ENCODE data around the gene SH3BP5. TPM values are rescaled to one million over a fixed set of nuclear protein-coding genes. Genes with fewer than 3 reads are reported as not detected.
A peak's percentile ranks its signal among the peaks of the same experiment; 100 is the strongest.

SH3BP5 gene
- total RNA-seq, 1 donor from 2014 or later = 6.3 TPM

GRCh38 chr3:15297608-15298350 lies 34.6 kb downstream of the SH3BP5 start:
- no peak for TF ChIP-seq CTCF (IDR thresholded peaks at IDR 0.05; ENCODE audit: insufficient read depth, low read length, severe bottlenecking)
- no peak for FAIRE-seq

DNA sequence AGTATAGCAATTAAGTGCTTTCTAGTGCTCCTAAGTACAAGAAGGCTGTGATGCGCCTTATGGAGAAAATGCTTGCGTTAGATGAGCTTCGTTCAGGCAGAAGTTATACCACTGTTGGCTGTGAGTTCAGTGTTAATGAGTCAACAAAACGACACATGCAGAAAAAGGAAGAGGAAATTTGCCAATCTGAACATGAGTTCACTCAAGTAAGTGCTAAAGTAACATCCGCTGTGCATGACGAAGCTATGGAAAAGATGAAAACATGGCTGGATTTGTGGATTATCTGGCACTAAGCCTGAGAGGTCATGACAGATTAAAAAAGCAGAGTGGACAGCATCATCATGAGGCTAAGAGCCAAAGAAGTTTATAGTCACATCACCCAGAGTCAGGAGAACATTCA lies 36.9 kb downstream of the SH3BP5 start:
- Histone ChIP-seq H3K4me3 (ENCODE audit: low read depth, low read length) (no peak overlapping the region), H3K36me3 (ENCODE audit: control insufficient read depth, insufficient read depth, low read length) (no peaks in the 10 kb centered on the region), H3K27me3 (ENCODE audit: control insufficient read depth, insufficient read depth, low read length) (no peaks in the 10 kb centered on the region)
- no peak for TF ChIP-seq CTCF (IDR thresholded peaks at IDR 0.05; ENCODE audit: insufficient read depth, low read length, severe bottlenecking)
- DNase-seq (ENCODE audit: low read depth) = peak; percentile 21
- FAIRE-seq = no peak

More at GRCh38 chr3:15297608-15298350, 34.6 kb downstream of the SH3BP5 start:
- Histone ChIP-seq H3K27me3 (ENCODE audit: control insufficient read depth, insufficient read depth, low read length) (no peaks in the 10 kb centered on the region), H3K4me3 (ENCODE audit: low read depth, low read length) (no peak overlapping the region), H3K36me3 (ENCODE audit: control insufficient read depth, insufficient read depth, low read length) (no peaks in the 10 kb centered on the region)
- no peak for DNase-seq (ENCODE audit: low read depth)

- Histone ChIP-seq H3K36me3 (ENCODE audit: control insufficient read depth, insufficient read depth, low read length) (no peaks in the 10 kb centered on the region), H3K27me3 (ENCODE audit: control insufficient read depth, insufficient read depth, low read length) (no peaks in the 10 kb centered on the region), H3K4me3 (ENCODE audit: low read depth, low read length) (no peak overlapping the region)
- no peak for FAIRE-seq
- no peak for DNase-seq (ENCODE audit: low read depth)
- TF ChIP-seq CTCF (IDR thresholded peaks at IDR 0.05; ENCODE audit: insufficient read depth, low read length, severe bottlenecking) = no peak
Measured at GRCh38 chr3:15294929-15295328, 37.5 kb downstream of the SH3BP5 start.

GRCh38 chr3:15292765-15293522 lies 39.4 kb downstream of the SH3BP5 start:
- TF ChIP-seq CTCF (IDR thresholded peaks at IDR 0.05; ENCODE audit: insufficient read depth, low read length, severe bottlenecking) = no peak
- DNase-seq (ENCODE audit: low read depth) (no peak), FAIRE-seq (no peak)
- Histone ChIP-seq H3K27me3 (ENCODE audit: control insufficient read depth, insufficient read depth, low read length) (no peaks in the 10 kb centered on the region), H3K4me3 (ENCODE audit: low read depth, low read length) (no peak overlapping the region), H3K36me3 (ENCODE audit: control insufficient read depth, insufficient read depth, low read length) (no peaks in the 10 kb centered on the region)

DNA sequence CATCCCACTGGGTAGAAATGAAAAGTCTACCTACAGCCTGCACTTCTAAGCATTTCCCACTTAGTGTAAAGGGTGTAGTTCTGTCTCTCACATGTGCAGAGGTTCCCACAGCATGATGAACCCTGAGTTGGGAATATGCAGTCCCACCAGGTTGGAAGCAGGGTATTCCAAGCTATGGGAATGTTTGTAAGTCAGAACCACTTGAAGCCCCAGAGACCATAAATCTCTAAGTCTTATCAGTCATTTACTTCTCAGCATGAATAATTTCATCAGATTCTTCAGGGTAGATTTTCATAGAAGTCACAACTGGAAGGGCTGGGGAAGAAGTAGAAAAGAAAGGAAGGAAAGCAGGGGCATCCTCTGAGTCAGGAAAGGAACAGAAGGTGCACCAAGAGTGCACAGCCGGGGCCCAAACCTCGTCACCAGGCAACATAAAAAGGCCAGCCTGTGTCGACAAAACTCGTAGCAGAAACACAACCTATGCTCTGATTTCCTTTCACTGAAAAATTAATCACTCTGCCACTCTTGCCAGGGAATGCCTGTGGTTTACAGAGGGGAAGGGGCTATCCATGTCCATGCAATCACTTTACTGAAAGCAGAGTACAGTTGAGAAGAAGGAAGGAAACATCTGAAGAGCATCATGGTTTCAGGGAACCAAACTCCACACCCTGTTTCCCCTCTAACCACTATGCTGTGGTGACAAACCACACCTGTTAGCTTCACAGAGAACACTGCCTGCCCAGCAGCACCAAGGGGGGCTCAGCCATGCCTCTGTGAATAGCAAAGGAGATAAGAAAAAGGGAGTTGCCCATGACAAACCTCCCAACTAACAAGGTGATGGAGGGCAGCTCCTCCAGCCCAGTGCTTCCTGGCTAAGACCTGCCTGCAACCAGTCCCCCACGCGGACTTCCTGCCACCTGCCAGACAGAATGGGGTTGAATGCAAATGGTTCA lies 40.5 kb downstream of the SH3BP5 start:
- TF ChIP-seq CTCF (IDR thresholded peaks at IDR 0.05; ENCODE audit: insufficient read depth, low read length, severe bottlenecking) = no peak
- H3K4me3 ChIP-seq (ENCODE audit: low read depth, low read length) = no peak overlapping the region
- no peak for FAIRE-seq
- no peaks in the 10 kb centered on the region for H3K27me3 ChIP-seq (ENCODE audit: control insufficient read depth, insufficient read depth, low read length)
- H3K36me3 ChIP-seq (ENCODE audit: control insufficient read depth, insufficient read depth, low read length) = no peaks in the 10 kb centered on the region
- no peak for DNase-seq (ENCODE audit: low read depth)
